Subcutaneous abdominal adipose tissue (tissue), 5 donors: Measurements from ENCODE around the gene PTGER4.

Experiments
- H3K27ac ChIP-seq: one replicate; pipeline ENCODE4 v1.7.0; 2013; ENCODE audit warnings: low read depth, mild to moderate bottlenecking, inconsistent platforms, low read length, moderate library complexity
- H3K27me3 ChIP-seq, 5 donors: one replicate each; pipeline ENCODE4 v1.7.0; 2013; ENCODE audit warnings: low read length in 5 of 5, inconsistent platforms in 1 of 5; ENCODE audit not compliant: control insufficient read depth in 5 of 5, insufficient read depth in 4 of 5
- H3K36me3 ChIP-seq, 5 donors: one replicate each; pipeline ENCODE4 v1.7.0; 2013; ENCODE audit warnings: low read length in 5 of 5; ENCODE audit not compliant: control insufficient read depth in 5 of 5, insufficient read depth in 5 of 5
- H3K4me1 ChIP-seq, 5 donors: one replicate each; pipeline ENCODE4 v1.7.0; 2013; ENCODE audit warnings: low read length in 5 of 5, mild to moderate bottlenecking in 3 of 5, moderate library complexity in 1 of 5; ENCODE audit not compliant: control insufficient read depth in 5 of 5, insufficient read depth in 5 of 5
- H3K4me3 ChIP-seq, 5 donors: one replicate each; pipeline ENCODE4 v1.7.0; 2013; ENCODE audit warnings: low read length in 5 of 5, low read depth in 1 of 5
- H3K9ac ChIP-seq, 5 donors: one replicate each; pipeline ENCODE4 v1.7.0; 2013; ENCODE audit warnings: low read length in 5 of 5, mild to moderate bottlenecking in 4 of 5, moderate library complexity in 3 of 5
- H3K9me3 ChIP-seq, 5 donors: one replicate each; pipeline ENCODE4 v1.7.0; 2013; ENCODE audit warnings: low read length in 5 of 5; ENCODE audit not compliant: control insufficient read depth in 5 of 5
- donor health status: healthy.
- donor health status: healthy.
- donor health status: healthy.
- donor health status: healthy.
- donor health status: healthy.

PTGER4 gene

GRCh38 chr5:40679148-40679912 lies 385 bp upstream of the PTGER4 start:
- Histone ChIP-seq H3K27me3 (no peaks in the 10 kb centered on the region), H3K4me1 (peaks cover 7 to 70% (median 67%) of the 10 kb centered on the region in 5 donors), H3K27ac (peak overlapping the region; percentile 95), H3K4me3 (peak overlapping the region; percentile 87 to 99 (median 89)), H3K9me3 (no peaks in the 10 kb centered on the region), H3K9ac (peak overlapping the region; percentile 71 to 95 (median 88)), H3K36me3 (peaks cover 0 to 9% (median 3%) of the 10 kb centered on the region in 5 donors)

GRCh38 chr5:40680741-40681362 lies 1.1 kb downstream of the PTGER4 start:
- Histone ChIP-seq H3K9me3 (no peaks in the 10 kb centered on the region), H3K27ac (peak overlapping the region; percentile 95)

GRCh38 chr5:40681363-40682153 lies 1.8 kb downstream of the PTGER4 start:
- no peaks in the 10 kb centered on the region for H3K9me3 ChIP-seq
- peak overlapping the region; percentile 39 to 91 (median 82) for H3K9ac ChIP-seq
- peak overlapping the region; percentile 95 for H3K27ac ChIP-seq
- peaks cover 7 to 89% (median 83%) of the 10 kb centered on the region in 5 donors for H3K4me1 ChIP-seq
- peaks cover 2 to 9% (median 5%) of the 10 kb centered on the region in 5 donors for H3K36me3 ChIP-seq
- peak overlapping the region; percentile 86 to 99 (median 91) for H3K4me3 ChIP-seq
- H3K27me3 ChIP-seq: no peaks in the 10 kb centered on the region

More at GRCh38 chr5:40680741-40681362, 1.1 kb downstream of the PTGER4 start:
- peak overlapping the region in 4 of 5 donors; percentile 81 to 91 (median 83) for H3K9ac ChIP-seq
- H3K4me1 ChIP-seq: peaks cover 7 to 84% (median 78%) of the 10 kb centered on the region in 5 donors
- H3K36me3 ChIP-seq: peaks cover 2 to 9% (median 5%) of the 10 kb centered on the region in 5 donors
- H3K4me3 ChIP-seq: peak overlapping the region; percentile 86 to 99 (median 88)
- H3K27me3 ChIP-seq: no peaks in the 10 kb centered on the region

GRCh38 chr5:40682154-40683017 lies 2.7 kb downstream of the PTGER4 start:
- H3K36me3 ChIP-seq: peaks cover 2 to 9% (median 5%) of the 10 kb centered on the region in 5 donors
- H3K4me1 ChIP-seq: peaks cover under 1 to 89% (median 82%) of the 10 kb centered on the region in 5 donors
- H3K27ac ChIP-seq: peak overlapping the region; percentile 95
- peak overlapping the region; percentile 86 to 99 (median 91) for H3K4me3 ChIP-seq
- H3K9me3 ChIP-seq: no peaks in the 10 kb centered on the region
- H3K27me3 ChIP-seq: no peaks in the 10 kb centered on the region
- peak overlapping the region; percentile 39 to 91 (median 82) for H3K9ac ChIP-seq

- Histone ChIP-seq H3K4me3 (peak overlapping the region; percentile 86 to 99 (median 91)), H3K36me3 (peaks cover 2 to 9% (median 5%) of the 10 kb centered on the region in 5 donors), H3K4me1 (peaks cover 0 to 90% (median 83%) of the 10 kb centered on the region in 5 donors), H3K27me3 (no peaks in the 10 kb centered on the region), H3K27ac (peak overlapping the region; percentile 95), H3K9me3 (no peaks in the 10 kb centered on the region), H3K9ac (peak overlapping the region in 4 of 5 donors; percentile 37 to 91 (median 74))
These were observed 3.6 kb downstream of the PTGER4 start for GRCh38 chr5:40683305-40683704.

- Histone ChIP-seq H3K27ac (peak overlapping the region; percentile 25), H3K4me1 (peaks cover 1 to 94% (median 86%) of the 10 kb centered on the region in 5 donors)
These were observed 5.5 kb downstream of the PTGER4 start for GRCh38 chr5:40685193-40685592.

GRCh38 chr5:40685976-40686486 lies 6.3 kb downstream of the PTGER4 start:
- H3K27ac ChIP-seq: peak overlapping the region; percentile 25
- H3K9ac ChIP-seq: peak overlapping the region in 3 of 5 donors; percentile 7 to 68 (median 58)
- peaks cover 1 to 87% (median 82%) of the 10 kb centered on the region in 5 donors for H3K4me1 ChIP-seq
- peak overlapping the region in 4 of 5 donors; percentile 25 to 99 (median 62) for H3K4me3 ChIP-seq
- no peaks in the 10 kb centered on the region for H3K27me3 ChIP-seq
- no peaks in the 10 kb centered on the region for H3K9me3 ChIP-seq
- peaks cover 2 to 16% (median 5%) of the 10 kb centered on the region in 5 donors for H3K36me3 ChIP-seq

More at GRCh38 chr5:40685193-40685592, 5.5 kb downstream of the PTGER4 start:
- Histone ChIP-seq H3K36me3 (peaks cover 2 to 12% (median 5%) of the 10 kb centered on the region in 5 donors), H3K27me3 (no peaks in the 10 kb centered on the region), H3K9me3 (no peaks in the 10 kb centered on the region), H3K9ac (peak overlapping the region in 4 of 5 donors; percentile 26 to 68 (median 58)), H3K4me3 (peak overlapping the region; percentile 41 to 99 (median 88))

GRCh38 chr5:40687321-40687720 lies 7.6 kb downstream of the PTGER4 start:
- Histone ChIP-seq H3K27ac (peak overlapping the region; percentile 47), H3K36me3 (peaks cover 5 to 20% (median 11%) of the 10 kb centered on the region in 5 donors), H3K9ac (peak overlapping the region in 1 of 5 donors; percentile 29), H3K9me3 (no peaks in the 10 kb centered on the region), H3K4me1 (peaks cover 1 to 74% (median 69%) of the 10 kb centered on the region in 5 donors), H3K27me3 (no peaks in the 10 kb centered on the region), H3K4me3 (peak overlapping the region in 4 of 5 donors; percentile 9 to 37 (median 26))
